ENCODE results near the gene CAMK1.

DNA sequence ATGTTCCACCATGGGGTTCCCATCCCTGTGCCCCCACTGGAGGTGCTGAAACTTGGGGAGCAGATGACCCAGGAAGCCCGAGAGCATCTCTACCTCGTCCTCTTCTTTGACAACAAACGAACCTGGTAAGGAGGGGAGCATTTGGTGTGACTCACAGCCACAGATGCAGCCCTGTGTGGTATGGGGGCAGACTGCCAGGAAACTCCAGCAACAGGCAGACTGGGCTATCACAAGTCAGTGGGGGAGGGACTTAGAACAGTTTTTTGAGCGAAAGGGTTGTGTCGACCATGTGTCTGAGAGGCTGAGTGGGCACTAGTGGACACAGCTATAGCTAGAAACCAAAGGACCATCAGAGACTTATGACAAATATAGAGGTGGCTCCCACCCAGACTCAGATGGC is 23.4 kb downstream of the CAMK1 start:
- TF ChIP-seq SIN3A (IDR thresholded peaks at IDR 0.05; ENCODE audit: low read depth): no peak
- TF ChIP-seq POLR2A (IDR thresholded peaks at IDR 0.05; ENCODE audit: borderline replicate concordance, extremely low read depth, insufficient read depth, insufficient read length): no peak
- TF ChIP-seq CBX3 (IDR thresholded peaks at IDR 0.05; ENCODE audit: low read depth): no peak
